HG03378 (cell line): ENCODE measurements around the gene CLSTN1.

Experiments
- ATAC-seq: cut with Tn5 transposase; IDR thresholded peaks from one replicate; pipeline ENCODE4 v1.9.1; 2021; ENCODE audit warnings: mild to moderate bottlenecking, moderate library complexity; ENCODE audit not compliant: unreplicated experiment

Gene CLSTN1

DNA sequence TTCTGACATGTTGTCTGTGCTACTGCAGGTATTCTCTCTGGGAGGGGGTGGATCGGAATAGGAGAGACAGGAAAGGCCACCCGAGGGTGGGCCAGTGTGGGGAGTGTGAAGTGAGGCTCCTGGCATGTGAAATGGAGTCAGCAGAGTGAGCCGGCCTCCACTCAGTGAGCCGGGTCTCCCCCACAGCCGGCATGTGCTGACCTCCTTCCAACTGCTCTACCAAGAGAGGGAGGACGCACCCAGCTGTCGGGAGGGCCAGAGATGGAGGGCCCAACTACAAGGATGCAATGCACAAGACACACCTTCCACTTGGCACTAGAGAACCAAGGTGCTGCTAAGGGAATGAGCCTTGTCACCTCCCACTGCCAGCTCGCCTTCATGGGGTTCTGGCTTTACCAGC lies 28.2 kb upstream of the CLSTN1 start:
- ATAC-seq: no peak

DNA sequence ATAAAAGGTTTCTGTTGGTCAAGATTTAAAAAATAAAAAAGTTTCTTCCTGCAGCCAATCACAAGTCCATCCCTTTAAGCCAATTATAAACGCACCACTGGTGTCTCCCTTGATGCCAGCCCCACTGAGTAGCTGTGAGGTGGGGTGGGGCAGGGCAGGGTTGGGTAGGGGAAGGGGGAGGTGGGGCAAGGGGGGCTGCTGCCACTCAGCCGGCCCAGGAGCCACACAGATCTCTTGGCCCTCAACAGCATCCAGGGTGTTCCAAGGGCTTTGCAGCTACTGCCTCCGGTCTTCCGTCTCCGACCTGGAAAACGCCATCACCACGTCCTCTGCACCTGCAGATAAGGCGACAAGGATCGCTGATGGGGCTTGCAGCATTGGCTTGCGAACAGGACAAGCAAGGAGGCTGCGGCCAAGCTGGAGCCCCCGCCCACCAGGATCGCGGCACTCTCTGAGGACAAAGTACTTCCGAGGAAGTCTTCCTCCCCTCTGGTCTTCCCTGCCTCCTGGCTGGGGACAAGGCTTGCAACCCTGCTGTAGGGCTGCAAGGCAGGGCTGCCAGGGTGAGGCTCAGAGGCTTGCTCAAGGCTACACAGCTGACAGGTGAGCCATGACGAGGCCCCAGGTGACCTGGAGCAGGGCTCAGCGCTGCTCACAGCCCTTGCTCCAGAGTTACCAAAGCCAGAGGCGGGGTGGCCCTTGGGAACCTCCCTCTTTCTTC lies 26.8 kb upstream of the CLSTN1 start:
- no peak for ATAC-seq

DNA sequence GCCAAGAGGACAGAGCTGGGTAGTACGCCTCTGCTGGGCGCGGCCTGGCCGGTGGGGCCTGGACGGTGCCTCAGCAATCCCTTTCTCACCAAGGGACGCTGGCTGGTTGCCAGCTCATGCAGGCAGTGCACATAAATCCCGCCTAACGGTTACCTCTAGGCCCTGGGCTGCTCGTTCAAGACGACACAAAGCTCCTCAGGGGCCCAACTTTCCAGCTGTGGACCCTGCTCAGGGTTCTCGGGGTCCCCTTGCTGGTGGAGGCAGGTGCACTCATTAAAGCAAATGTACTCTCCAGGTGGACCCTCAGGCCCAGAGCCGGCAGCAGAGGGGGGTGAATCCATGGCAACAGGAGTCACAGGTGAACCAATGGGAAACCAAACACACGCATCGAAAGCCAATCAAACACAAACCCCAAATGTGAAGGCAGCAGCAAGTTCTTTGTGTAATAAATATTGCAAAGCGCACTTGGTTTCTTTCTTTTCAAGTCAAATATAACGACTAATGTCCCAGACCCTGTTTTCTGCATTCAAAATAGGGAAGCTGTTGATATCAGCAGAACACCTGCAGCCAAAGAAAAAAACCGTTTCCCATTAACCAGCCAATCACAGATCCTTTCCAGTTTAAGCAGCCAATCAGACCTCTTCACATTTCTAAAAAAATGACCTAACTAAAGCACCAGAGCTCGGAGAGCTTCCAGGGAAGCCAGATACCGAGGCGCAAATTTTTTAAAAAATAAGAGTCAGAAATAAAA lies 26.1 kb upstream of the CLSTN1 start:
- ATAC-seq: no peak

DNA sequence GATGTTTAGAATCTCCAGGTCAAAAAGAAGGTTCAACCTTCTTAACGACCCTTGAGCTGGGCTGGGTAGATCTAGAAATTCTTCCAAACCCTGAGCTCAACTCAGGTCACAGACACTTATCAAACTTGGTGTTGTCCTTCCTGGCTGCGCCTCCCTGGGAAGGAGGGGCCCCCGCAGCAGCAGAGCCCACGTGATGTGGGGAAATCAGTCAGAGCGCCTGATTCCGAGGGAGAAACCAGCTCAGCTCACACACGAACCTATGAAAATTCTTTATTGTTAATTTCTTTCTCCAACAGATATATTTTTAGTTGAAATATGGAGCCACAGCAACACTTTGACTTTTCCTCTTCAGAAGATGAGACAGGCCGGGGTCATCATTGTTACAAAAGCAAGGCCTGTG lies 24.3 kb upstream of the CLSTN1 start:
- no peak for ATAC-seq

DNA sequence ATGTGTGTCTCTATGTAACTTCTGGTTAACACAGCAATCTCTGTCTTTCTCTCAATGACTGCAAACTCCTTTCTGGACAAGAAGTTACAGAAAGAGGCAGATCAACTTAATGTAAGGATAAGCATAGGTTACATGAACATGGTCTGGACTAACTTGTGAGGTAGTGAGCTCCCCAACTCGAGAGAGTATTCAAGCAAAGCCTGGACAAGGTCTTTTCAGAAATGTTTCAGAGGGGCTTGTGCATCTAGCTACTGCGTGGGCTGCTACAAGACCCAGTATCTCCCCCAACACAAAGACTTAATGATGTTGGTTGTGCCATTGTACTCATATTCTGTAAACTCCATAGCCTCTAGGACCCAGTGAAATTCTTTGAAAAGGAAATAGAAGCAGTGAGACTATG lies 23.5 kb upstream of the CLSTN1 start:
- no peak for ATAC-seq

DNA sequence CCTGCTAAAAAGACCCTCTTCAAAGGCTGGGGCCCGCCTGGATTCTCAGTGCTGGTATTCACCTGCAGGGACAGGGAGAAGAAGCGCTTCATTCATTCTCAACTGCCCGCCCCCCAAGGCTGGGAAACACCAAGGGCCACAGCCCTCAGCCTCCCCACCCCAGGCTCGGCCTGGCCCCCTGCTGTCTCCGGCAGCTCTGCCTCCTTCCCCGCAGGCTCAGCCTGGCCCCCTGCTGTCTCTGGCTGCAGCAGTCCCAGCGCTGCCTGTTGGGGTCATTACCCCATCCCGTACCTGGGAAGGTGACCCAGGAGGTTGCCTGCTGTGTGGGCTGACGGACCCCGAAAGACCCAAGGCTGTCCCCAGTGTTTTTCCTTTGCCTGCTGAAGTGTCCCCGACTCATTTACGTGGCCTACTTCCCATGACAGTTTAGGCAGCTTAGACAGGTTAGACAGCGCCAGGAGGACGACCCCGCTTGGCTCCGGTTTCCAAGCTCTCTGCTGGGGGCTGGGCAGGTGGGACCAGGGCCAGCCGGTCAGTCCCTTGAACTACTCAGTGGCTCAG lies 22.9 kb upstream of the CLSTN1 start:
- ATAC-seq: no peak

DNA sequence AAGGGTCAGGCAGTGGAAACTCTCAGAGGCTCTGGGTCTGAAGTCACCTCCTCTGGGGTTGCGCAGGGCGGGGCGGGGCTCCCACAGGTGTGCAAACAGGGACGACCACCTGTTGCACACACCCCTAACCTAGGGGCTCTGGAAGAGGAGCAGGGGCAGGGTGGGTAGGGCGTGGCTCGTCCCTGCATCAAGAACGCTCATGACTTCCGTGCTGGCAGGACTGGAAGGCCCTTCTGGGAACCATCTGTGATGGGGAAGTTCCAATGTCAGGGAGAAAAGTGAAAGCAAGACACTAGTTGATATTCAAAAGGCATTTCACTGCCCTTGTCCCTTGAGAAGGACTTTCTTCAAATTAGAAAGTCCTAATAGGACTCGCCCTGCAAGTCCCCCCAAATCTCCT lies 22.1 kb upstream of the CLSTN1 start:
- ATAC-seq: no peak

DNA sequence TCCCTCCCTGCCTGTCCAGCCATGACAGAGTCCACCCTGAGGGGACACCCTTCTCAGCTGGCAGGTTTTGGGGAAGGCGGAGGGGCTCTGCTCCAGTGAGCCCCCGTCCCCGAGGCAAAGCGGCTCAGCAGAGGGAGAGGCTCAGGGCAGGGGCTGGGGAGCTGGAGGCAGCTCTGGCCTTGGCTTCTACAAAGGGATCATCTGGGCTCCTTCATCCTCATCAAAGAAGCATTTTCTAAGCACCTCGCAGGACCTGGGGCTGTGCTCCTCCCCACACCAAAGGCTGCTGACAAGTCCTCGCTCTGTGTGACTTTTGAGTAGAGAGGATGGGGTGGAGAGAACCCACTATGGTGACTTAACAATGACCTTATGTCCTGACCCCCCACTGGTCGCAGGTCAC lies 21.0 kb upstream of the CLSTN1 start:
- ATAC-seq: no peak

DNA sequence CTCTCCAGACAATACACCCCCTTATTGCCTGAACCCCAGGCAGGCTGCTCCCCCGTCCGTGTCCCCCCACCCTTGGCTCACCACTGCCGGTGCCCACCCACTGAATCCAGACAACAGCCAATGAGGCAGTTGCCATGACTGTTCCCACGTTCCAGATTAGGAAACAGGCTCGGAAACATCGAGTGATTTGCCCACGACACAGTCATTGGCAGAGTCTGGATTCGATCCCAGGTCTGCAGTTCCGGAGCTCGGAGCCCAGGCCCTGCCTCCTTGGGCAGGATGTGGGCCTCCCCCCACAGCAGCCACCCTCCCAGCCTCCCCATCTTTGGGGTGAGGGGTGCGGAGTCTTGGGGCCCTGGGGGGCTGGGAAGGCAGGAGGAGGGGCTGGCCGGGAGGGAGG lies 20.3 kb upstream of the CLSTN1 start:
- no peak for ATAC-seq

DNA sequence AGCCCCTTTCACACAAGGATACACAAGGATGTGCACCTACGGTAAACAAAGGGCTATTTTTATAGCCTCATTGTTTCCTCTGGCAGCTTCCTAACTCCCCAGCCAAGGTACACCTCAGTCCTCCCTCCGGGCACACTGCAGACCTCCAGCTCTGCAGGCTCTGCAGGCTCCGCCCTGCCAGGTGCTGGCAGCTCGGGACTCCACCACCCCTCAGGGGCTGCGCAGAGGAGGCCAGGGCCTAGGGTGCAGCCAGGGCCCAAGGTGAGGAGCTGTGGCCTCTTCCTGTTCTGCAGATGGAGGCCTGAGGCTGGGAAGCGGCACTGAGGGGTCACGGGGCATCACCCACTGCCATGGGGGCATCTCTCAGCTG lies 19.8 kb upstream of the CLSTN1 start:
- ATAC-seq: no peak

DNA sequence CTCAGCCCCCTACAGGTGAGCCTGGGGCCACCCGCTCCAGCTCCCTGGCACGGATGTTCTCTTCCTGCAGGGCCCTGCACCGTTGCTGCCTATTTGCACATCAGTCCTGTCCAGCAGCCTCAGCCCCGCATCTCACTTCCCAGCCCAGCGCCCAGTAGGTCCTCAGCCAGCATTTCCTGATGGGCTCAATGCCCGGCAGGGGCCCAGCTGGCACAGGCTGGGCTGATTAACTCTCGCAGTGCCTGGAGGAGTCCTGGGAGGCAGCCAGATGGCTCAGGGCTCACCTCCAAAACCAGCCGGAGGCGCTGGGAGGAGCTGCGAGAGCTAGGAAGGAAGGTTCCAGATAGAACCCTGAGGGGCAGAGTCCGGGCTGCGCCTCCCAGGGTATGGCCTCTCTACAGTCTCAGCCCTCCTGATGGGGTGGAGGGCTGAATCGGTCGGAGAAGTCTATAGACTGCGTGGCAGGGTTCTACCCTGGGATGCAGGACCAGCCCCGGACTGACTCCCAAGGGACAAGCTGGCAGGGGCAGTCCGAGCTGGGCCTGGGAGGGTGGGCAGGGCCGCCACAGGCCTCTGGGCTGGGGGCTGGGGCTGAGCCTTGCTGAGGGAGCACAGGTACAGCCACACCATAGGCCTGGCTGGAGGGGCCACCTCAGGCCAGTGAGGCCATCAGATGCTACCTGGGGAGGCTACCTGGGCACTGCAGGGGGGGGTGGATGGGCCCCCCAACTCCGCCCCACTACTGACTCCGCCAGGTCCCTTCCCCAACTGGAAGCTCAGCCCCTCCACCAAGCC lies 19.2 kb upstream of the CLSTN1 start:
- ATAC-seq: no peak

DNA sequence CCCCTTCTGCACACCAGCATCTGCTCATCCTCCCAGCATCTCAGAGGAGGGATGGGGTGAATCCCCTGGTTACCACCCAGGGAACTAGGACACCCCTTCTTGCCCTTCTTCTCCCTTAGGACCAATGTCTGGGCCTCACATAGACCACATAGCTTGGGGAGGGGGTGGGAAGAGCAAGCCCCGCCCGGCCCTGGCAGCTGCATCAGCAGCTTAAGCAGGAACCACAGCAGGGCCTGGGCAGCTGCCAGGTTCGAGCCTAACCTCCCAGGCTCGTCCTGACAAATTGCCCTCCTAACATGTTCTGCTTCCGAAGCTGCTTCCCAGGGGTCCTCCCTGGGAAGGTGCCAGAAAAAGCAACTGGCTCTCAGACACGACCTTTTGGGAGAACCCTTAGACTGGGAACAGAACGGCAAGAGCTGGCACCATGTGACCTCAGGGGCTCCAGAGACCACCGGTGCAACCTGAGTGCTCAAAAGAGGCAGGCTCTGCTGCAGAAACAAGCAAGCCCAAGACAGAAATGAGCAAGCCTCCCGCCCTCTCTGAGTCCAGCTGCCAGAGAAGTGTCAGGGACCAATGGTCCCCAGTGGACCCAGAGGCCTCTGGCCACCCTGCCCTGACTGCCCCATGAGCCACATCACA lies 18.4 kb upstream of the CLSTN1 start:
- ATAC-seq: no peak

DNA sequence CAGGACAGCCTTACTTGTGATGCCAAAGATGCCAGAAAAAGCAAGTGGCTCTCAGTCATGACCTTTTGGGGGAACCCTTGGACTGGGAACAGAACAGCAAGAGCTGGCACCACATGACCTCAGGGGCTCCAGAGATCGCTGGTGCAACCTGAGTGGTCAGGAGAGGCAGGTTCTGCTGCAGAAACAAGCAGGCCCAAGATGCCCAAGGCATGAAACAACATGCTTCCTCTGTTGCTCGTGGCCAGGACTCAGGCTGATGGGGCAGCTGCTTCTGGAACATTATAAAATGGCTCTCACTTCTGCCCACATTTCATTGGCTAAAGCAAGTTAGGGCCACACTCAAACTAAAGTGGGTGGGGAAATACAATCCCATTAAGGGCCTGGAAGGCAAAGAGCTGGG lies 17.7 kb upstream of the CLSTN1 start:
- no peak for ATAC-seq

DNA sequence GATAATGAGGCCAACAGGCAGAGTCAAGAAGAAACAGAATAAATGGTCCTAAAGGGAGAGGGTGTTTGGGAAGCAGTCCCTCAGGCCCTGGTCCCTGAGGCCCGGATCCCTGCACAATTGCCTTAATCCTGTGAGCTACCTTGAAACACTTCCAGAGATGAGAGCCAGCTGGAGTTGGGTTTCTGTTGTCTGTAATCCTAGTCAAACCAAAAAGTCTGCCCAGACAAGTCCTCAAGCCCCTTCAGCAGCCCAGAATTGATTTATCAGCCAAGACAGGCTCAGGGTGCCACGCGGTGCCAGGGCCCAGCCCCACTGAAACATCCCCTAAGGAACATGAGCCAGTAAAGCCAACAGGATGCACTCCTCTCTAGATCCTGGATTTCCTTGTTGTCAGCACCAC lies 16.4 kb upstream of the CLSTN1 start:
- no peak for ATAC-seq

DNA sequence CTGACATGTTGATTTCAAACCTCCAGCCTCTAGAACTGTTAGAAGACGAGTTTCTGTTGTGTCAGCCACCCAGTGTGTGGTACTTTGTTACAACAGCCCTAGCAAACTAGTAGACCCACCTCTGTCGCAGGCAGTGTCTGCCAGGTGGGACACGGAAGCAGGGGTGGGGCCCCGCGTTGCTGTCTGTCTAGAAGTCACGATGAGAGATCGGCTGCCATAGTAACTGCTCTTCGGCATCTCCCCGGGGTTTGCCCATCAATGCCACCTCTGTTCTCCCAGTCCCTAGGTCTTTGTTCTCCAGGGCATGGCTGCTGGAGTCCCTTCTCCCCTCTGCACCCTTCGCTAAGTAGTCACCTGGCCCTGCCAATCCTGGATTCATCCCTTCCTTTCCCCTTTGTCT lies 15.2 kb upstream of the CLSTN1 start:
- no peak for ATAC-seq

DNA sequence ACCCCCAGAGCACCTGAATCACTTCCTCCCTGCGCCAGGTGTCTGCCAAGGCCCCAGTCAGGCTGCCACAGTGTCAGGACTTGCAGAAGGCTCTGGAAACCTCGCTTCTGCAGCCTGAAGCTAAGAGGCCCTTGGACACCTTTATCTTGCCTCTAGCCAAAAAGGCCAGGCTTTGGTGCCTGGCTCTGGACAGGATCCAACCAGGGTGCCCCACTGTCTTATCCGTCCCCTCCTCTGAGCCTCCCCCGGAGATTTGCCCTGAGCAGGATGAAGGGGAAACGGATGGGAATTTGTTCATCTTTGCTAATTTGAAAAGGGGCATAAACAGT lies 12.8 kb upstream of the CLSTN1 start:
- ATAC-seq: no peak

DNA sequence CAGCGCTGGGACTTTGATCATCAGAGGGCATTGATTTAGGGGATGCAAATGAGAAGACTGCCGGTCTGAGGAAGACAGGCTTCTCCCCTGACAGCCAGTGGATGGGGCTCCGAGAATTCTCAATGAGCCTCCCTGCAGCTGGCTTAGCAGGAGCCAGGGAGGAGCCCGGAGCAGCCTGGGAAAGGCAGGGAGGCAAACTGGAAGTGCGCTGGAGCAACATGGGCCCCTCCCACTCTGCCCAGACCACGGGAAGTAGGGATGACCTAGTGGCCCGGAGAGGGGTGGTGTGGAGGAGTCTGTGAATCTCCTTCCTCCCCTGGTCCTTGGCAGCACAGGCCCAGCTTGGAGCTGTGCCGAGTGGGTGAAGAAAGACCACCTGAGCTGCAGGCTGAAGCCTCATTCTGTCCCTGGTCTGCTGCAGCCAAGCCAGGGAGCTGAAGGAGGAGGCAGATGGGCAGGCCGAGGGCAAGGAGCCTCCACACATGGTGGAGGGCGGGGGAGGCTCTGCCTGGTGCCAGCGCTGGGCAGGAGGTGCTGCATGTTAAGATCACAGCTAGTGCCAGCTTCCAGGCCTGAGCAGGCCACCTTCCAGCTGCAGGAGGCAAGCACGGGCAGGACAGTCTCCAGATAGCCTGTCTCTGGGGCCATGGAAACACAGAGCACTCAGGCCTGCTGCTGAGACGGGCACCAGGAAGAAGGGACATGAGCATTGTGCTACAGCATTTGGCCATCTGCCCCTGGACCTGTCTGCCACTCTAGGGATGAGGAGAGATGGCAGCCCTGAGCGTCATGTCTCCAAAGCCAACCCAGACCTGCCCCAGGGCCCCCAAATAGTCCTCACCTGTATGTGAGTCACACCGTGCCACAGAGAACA lies 12.2 kb upstream of the CLSTN1 start:
- no peak for ATAC-seq

DNA sequence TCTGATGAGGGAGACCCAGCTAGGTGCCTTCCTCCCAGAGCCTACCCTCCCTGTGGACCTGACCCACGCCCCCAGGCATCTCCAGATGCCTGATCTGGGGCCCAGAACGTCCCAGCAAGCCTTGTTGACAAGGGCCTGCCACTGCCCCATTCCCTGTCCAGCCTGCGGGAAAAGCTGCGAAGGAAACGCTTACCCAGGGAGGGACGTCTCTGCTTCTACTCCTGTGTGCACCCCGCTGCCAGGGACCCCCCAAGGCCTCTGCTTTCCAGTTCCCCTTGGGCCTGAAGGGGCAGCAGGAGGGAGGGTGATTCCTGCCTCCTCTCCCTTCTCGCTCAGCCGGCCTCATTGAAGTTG lies 11.6 kb upstream of the CLSTN1 start:
- ATAC-seq: no peak

DNA sequence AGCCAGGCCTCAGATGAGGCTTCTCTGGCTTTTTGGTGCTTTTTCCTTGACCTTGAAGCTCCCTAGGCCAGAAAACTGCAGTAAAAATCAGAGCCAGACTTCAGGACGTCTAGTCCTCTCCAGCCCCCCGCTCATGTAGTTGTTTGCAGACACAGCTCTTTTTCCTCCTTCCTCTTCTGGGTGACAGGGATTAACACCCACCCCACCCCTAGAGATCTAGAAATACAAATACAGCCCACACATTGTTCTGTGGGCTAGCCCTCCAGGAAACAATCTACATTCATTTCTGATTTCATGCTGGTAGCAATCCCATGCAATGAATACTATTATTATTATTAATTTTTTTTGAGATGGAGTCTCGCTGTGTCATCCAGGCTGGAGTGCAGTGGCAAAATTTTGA lies 9.9 kb upstream of the CLSTN1 start:
- ATAC-seq: no peak

DNA sequence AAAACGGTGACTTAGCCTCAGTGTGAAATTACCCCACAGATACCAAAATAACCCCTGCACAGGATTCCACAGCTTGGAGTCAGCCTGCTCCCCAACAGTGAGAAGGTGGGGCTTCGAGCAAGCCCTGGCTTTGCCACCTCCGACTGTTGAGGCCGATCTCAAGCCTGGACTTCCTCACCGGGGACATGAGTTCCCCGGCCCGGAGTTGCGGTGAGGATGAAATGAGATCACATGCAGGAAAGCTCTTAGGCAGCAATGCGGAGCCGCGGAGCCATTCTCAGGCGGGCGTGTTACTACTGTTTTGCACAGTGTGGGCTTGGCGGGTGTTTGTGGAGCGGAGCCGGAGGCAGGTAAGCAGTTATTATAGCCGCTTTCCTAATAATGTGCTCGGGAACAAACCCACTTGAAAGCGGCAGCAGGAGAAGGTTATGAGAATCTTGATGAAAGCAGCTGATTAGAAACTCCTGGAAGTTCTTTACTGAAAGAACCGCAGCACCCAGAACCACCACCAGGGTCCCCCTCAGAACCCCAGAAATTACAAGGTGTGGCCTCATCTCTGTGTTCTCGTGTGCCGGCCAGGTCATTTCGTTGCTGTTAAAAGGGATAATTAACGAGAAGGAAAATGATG lies 3.9 kb upstream of the CLSTN1 start:
- ATAC-seq: no peak
